Mesothelial cell of epicardium (in vitro differentiated cells): Measurements from ENCODE around the gene NUMA1. TPM values are rescaled to one million over a fixed set of nuclear protein-coding genes. Genes with fewer than 3 reads are reported as not detected.

Source experiments
- DNase-seq, 2 experiments: peaks; one replicate each; pipeline ENCODE4 v3.0.0; 2021; ENCODE audit warnings: low spot score in 2 of 2; ENCODE audit not compliant: unreplicated experiment in 2 of 2
- H3K27ac Mint-ChIP-seq: 2 replicates; pipeline ENCODE4 v1.8.0; 2021; ENCODE audit warnings: mixed read lengths
- H3K27me3 Mint-ChIP-seq: 2 replicates; pipeline ENCODE4 v1.8.0; 2021; ENCODE audit warnings: low read depth, mixed read lengths
- H3K36me3 Mint-ChIP-seq: 2 replicates; pipeline ENCODE4 v1.8.0; 2021; ENCODE audit warnings: mixed read lengths
- H3K4me1 Mint-ChIP-seq: 2 replicates; pipeline ENCODE4 v1.8.0; 2021; ENCODE audit warnings: mixed read lengths
- H3K4me3 Mint-ChIP-seq: 2 replicates; pipeline ENCODE4 v1.8.0; 2021; ENCODE audit warnings: mild to moderate bottlenecking, moderate library complexity, mixed read lengths
- H3K9me3 Mint-ChIP-seq: 2 replicates; pipeline ENCODE4 v1.8.0; 2021; ENCODE audit warnings: mixed read lengths
- total RNA-seq: library from RNA; stranded (reverse); gene quantifications from 3 replicates; pipeline ENCODE4 v1.2.1, GENCODE V29; 2021
- TF ChIP-seq, protein P1 (sequence below): fragments of 200-600 bp; sonication (generic); IDR thresholded peaks from one replicate; pipeline ENCODE4 v1.5.0; 2021; ENCODE audit warnings: antibody characterized with exemption; ENCODE audit not compliant: unreplicated experiment

The NUMA1 gene
- total RNA-seq, 1 donor from 2014 or later: 334 TPM

DNA sequence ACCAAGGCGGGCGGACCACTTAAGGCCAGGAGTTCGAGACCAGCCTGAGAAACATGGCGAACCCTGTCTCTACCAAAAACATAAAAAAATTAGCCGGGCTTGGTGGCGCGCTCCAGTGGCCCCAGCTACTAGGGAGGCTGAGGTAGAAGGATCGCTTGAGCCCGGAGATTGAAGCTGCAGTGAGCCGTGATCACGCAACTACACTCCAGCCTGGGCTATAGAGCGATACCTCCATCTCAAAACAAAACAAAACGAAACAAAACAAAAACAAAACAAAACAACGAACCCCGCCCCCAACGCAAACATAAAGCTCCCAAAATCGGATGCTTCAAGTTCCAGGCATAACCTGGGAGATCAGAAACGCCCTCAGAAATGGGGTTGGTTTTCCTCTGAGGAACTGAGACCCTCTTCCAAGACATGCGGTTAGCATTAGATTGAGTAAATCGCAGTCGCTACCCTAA lies 872 bp upstream of the NUMA1 start:
- peaks cover 4% of the 10 kb centered on the region for H3K36me3 Mint-ChIP-seq
- H3K9me3 Mint-ChIP-seq: no peaks in the 10 kb centered on the region

DNA sequence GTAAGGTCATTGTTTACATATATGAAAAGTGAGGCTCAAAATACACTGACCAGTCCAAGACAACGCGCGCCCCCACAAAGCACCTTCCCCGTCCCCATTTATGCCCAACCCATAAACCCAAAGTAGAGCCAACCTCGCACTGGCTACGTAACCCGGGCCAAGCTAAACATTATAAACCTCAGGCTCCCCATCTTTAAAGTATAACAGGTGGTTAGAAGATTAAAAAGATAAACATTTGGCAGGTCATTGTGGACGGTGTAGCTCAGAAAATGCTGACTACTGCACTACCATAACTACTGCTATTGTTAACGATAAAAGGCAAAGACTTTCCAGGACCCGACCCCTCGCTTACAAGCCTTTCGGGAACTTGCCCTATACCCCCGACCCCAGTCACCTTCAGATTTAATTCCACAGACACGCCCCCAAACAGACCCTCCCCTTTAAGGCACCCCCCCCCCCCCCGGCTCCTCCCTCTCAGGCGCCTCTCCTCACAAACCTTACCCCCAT lies 470 bp downstream of the NUMA1 start:
- H3K4me3 Mint-ChIP-seq: peak overlapping the region; percentile 97
- H3K9me3 Mint-ChIP-seq: no peaks in the 10 kb centered on the region
- H3K4me1 Mint-ChIP-seq: peaks cover 43% of the 10 kb centered on the region
- peak overlapping the region; percentile 97 for H3K27ac Mint-ChIP-seq
- H3K36me3 Mint-ChIP-seq: peaks cover 1% of the 10 kb centered on the region
- no peak for DNase-seq
- TF ChIP-seq, protein P1, sequence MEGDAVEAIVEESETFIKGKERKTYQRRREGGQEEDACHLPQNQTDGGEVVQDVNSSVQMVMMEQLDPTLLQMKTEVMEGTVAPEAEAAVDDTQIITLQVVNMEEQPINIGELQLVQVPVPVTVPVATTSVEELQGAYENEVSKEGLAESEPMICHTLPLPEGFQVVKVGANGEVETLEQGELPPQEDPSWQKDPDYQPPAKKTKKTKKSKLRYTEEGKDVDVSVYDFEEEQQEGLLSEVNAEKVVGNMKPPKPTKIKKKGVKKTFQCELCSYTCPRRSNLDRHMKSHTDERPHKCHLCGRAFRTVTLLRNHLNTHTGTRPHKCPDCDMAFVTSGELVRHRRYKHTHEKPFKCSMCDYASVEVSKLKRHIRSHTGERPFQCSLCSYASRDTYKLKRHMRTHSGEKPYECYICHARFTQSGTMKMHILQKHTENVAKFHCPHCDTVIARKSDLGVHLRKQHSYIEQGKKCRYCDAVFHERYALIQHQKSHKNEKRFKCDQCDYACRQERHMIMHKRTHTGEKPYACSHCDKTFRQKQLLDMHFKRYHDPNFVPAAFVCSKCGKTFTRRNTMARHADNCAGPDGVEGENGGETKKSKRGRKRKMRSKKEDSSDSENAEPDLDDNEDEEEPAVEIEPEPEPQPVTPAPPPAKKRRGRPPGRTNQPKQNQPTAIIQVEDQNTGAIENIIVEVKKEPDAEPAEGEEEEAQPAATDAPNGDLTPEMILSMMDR: no peak
- H3K27me3 Mint-ChIP-seq: no peaks in the 10 kb centered on the region

More for the DNA sequence above, 872 bp upstream of the NUMA1 start:
- DNase-seq: no peak
- TF ChIP-seq, protein P1: no peak
- Mint-ChIP-seq H3K27me3 (no peaks in the 10 kb centered on the region), H3K4me3 (peak overlapping the region; percentile 97), H3K27ac (peak overlapping the region; percentile 97), H3K4me1 (peaks cover 38% of the 10 kb centered on the region)

DNA sequence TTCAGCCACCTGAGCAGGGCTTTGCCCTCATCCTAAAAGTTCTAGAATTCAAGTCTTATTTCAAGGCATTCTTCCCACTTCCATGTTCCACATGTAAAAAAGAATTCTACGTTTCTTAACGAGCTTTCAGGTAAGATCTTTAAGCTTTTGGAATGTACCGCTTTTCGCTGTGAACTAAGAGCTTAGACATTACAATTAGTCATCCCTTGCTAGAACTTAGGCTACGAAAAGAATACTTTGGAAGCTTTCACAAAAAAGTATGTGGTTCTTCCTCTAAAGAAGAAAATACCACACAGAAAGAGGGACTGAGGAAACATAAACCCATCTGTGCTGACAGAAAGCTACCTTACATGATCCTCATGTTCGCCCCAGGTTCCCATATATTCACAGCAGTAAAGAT lies 1.9 kb downstream of the NUMA1 start:
- Mint-ChIP-seq H3K27me3 (no peaks in the 10 kb centered on the region), H3K36me3 (peaks cover 1% of the 10 kb centered on the region), H3K9me3 (no peaks in the 10 kb centered on the region), H3K4me3 (peak overlapping the region; percentile 97), H3K27ac (peak overlapping the region; percentile 91), H3K4me1 (peaks cover 36% of the 10 kb centered on the region)
- no peak for DNase-seq
- TF ChIP-seq, protein P1: no peak

DNA sequence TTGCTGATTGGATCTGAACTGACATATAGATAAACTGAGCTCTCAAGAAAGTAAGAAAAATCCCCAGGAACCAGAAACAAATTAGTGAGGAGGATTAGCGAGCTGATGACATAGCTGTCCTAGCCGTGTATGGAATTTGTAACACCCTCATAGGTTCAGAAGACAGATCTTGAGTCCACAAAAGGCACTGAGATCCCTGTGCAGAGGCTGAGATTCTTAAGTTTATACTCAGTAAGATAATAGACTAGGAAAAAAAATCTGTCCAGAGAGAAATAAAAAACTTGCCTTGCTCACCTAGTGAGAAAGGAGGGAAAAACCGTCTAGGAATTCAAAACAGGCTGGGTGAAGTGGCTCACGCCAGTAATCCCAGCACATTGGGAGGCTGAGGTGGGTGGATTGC lies 4.6 kb downstream of the NUMA1 start:
- no peak overlapping the region for H3K4me3 Mint-ChIP-seq
- H3K27me3 Mint-ChIP-seq: no peaks in the 10 kb centered on the region
- H3K9me3 Mint-ChIP-seq: no peaks in the 10 kb centered on the region
- TF ChIP-seq, protein P1: no peak
- peaks cover 39% of the 10 kb centered on the region for H3K4me1 Mint-ChIP-seq
- no peak for DNase-seq
- H3K36me3 Mint-ChIP-seq: peaks cover 1% of the 10 kb centered on the region
- peak overlapping the region; percentile 74 for H3K27ac Mint-ChIP-seq

DNA sequence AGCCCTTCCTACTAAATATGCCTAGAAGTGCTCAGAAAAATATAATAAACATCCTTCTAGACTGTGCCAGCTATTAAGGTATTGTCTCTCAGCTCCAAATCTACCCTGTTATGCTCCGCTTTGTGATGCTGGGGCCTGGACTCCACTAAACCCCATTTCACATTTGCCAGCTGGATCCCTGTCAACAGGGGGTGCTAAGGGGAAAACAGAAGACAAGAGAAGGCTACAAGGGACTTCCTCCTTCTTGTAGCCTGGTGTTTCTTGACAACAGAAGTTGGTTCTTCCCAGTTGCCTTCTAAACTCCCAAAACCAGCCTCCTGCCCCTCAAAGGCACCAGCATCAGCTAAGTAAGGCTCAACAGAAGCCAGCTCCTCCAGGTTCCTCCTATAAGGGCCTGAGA lies 5.2 kb downstream of the NUMA1 start:
- TF ChIP-seq, protein P1: no peak
- Mint-ChIP-seq H3K27ac (peak overlapping the region; percentile 74), H3K27me3 (no peaks in the 10 kb centered on the region), H3K9me3 (no peaks in the 10 kb centered on the region), H3K4me1 (peaks cover 40% of the 10 kb centered on the region), H3K36me3 (peaks cover 1% of the 10 kb centered on the region), H3K4me3 (no peak overlapping the region)
- DNase-seq: no peak

DNA sequence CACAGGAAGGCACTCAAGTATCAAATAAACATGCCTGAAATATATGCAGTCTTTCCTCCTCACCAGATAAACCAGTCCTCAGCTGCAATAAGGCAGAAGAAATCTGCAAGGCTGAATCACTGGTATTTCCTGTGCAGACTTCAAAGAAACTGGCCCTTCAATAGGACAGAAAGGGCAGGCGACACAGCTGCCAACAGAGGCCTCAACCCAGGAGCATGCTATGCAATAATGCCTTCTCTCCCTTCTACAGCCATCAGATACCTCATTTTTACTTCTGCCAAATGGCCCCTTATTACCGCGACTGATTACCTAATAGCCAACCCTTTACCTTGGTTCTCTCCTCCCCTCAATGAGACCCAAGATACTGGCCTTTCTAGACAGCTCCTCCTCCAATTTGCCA lies 8.0 kb downstream of the NUMA1 start:
- peaks cover 4% of the 10 kb centered on the region for H3K36me3 Mint-ChIP-seq
- H3K27me3 Mint-ChIP-seq: no peaks in the 10 kb centered on the region
- peak overlapping the region; percentile 1 for H3K4me3 Mint-ChIP-seq
- TF ChIP-seq, protein P1: no peak
- DNase-seq: no peak
- peak overlapping the region; percentile 93 for H3K27ac Mint-ChIP-seq
- H3K9me3 Mint-ChIP-seq: no peaks in the 10 kb centered on the region
- H3K4me1 Mint-ChIP-seq: peaks cover 35% of the 10 kb centered on the region
